ENCODE measurements around the gene RUNX1. TPM values are rescaled to one million over a fixed set of nuclear protein-coding genes. Genes with fewer than 3 reads are reported as not detected.
A peak's percentile ranks its signal among the peaks of the same experiment; 100 is the strongest.

RUNX1 gene
- total and polyA plus RNA-seq, 2 donors (not counting 3 experiments of a cell fraction or from before 2014, with no cell fraction given) = 4.6 to 17.9 TPM

DNA sequence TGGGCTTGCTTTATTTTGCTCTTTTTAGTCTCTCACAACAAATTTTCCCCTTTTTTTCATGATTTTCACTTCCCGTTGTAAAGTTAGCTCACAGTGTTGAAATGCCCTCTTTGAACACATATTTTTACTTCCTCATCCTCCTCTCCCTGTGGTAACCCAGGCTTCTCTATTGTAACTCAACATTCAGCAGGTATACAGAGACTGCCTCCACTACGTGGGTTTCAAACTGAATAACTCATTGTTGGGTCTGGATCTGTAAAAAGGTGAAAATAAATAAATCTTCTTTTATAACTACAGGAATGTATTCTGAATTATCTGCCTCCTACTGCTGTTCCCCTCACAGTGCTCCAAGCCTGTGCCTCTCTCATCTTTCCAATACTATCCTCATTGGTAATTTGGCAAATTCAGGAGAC lies 166.4 kb downstream of the RUNX1 start:
- TF ChIP-seq, protein P1, sequence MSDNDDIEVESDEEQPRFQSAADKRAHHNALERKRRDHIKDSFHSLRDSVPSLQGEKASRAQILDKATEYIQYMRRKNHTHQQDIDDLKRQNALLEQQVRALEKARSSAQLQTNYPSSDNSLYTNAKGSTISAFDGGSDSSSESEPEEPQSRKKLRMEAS (IDR thresholded peaks at IDR 0.05; ENCODE audit: insufficient read depth, insufficient read length) = no peak
- TF ChIP-seq EZH2 (IDR thresholded peaks at IDR 0.05; ENCODE audit: borderline replicate concordance, low read depth, low read length, severe bottlenecking) (no peak), FOS (IDR thresholded peaks at IDR 0.05; ENCODE audit: borderline replicate concordance, insufficient read depth, low read length) (no peak), GATA2 (IDR thresholded peaks at IDR 0.05; ENCODE audit: insufficient read depth, insufficient read length, low read depth, low read length) (no peak)
- TF ChIP-seq, protein P2, sequence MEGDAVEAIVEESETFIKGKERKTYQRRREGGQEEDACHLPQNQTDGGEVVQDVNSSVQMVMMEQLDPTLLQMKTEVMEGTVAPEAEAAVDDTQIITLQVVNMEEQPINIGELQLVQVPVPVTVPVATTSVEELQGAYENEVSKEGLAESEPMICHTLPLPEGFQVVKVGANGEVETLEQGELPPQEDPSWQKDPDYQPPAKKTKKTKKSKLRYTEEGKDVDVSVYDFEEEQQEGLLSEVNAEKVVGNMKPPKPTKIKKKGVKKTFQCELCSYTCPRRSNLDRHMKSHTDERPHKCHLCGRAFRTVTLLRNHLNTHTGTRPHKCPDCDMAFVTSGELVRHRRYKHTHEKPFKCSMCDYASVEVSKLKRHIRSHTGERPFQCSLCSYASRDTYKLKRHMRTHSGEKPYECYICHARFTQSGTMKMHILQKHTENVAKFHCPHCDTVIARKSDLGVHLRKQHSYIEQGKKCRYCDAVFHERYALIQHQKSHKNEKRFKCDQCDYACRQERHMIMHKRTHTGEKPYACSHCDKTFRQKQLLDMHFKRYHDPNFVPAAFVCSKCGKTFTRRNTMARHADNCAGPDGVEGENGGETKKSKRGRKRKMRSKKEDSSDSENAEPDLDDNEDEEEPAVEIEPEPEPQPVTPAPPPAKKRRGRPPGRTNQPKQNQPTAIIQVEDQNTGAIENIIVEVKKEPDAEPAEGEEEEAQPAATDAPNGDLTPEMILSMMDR (IDR thresholded peaks at IDR 0.05; ENCODE audit: extremely low read depth in 1 of 2, insufficient read depth in 1 of 2, low read depth in 1 of 2, low read length in 2 of 2) = no peak
- H2AFZ ChIP-seq (ENCODE audit: low read depth, low read length) = no peak overlapping the region
- DNase-seq (ENCODE audit: low read depth, low spot score) (peak; percentile 52), FAIRE-seq (no peak)
- dilution Hi-C loops (cut with MboI; ENCODE audit: extremely low pct_ligation_motif_present, low sequenced_read_pairs) = no loop called here
- peaks cover 94% of the 10 kb centered on the region for H3K79me2 ChIP-seq (ENCODE audit: control insufficient read depth, insufficient read depth, low read length)
- peak overlapping the region; percentile 94 for H3K9ac ChIP-seq (replicated peaks; ENCODE audit: extremely low read depth, insufficient read depth, low read length)
- H3K27ac ChIP-seq (ENCODE audit: insufficient read depth, low read depth, low read length) = peak overlapping the region; percentile 98
- peaks cover 52% of the 10 kb centered on the region for H3K4me1 ChIP-seq (ENCODE audit: control insufficient read depth, extremely low read depth, insufficient read depth, low read length)
- BruUV-seq (replicated peaks) = no TSS peak
- H3K4me3 ChIP-seq (replicated peaks in 1 of 3; ENCODE audit: insufficient read depth in 1 of 3, low read depth in 1 of 3, low read length in 3 of 3) = peak overlapping the region in 1 of 3 experiments; percentile 42
- H3K36me3 ChIP-seq (ENCODE audit: control insufficient read depth in 2 of 2, extremely low read depth in 1 of 2, insufficient read depth in 2 of 2, low read length in 2 of 2) = peaks cover 0 to 8% of the 10 kb centered on the region in 2 experiments
- H3K9me1 ChIP-seq (replicated peaks; ENCODE audit: control insufficient read depth, extremely low read depth, insufficient read depth, low read length) = no peaks in the 10 kb centered on the region
- peak overlapping the region; percentile 97 for H3K4me2 ChIP-seq (ENCODE audit: insufficient read depth, low read length)
- no peaks in the 10 kb centered on the region for H3K27me3 ChIP-seq (ENCODE audit: control insufficient read depth in 2 of 2, insufficient read depth in 2 of 2, low read length in 2 of 2)
- ChIA-PET POLR2A (no interaction called here), CTCF (interaction anchor here (0.6 to 14.7 kb wide), 3 partner anchors 75 to 137 kb away, joined by 4 to 249 read pairs (median 4); no protein-coding TSS in a partner anchor)
- intact Hi-C loops (cut with micrococcal nuclease) = loop anchor here (1.0 to 10.0 kb wide), 2 partner anchors 75 to 762 kb away; no protein-coding TSS in a partner anchor
- no peaks in the 10 kb centered on the region for H4K20me1 ChIP-seq (replicated peaks; ENCODE audit: control insufficient read depth, extremely low read depth, insufficient read depth, low read length)
- H3K9me3 ChIP-seq (replicated peaks; ENCODE audit: control insufficient read depth, insufficient read depth, low read length) = no peaks in the 10 kb centered on the region

All from endothelial cell of umbilical vein (primary cell).